ENCODE results near the gene ATP2C2. TPM values are rescaled to one million over a fixed set of nuclear protein-coding genes. Genes with fewer than 3 reads are reported as not detected.

The ATP2C2 gene
- total RNA-seq, 4 donors from 2014 or later: 51.7 to 133 (median 57.7) TPM

DNA sequence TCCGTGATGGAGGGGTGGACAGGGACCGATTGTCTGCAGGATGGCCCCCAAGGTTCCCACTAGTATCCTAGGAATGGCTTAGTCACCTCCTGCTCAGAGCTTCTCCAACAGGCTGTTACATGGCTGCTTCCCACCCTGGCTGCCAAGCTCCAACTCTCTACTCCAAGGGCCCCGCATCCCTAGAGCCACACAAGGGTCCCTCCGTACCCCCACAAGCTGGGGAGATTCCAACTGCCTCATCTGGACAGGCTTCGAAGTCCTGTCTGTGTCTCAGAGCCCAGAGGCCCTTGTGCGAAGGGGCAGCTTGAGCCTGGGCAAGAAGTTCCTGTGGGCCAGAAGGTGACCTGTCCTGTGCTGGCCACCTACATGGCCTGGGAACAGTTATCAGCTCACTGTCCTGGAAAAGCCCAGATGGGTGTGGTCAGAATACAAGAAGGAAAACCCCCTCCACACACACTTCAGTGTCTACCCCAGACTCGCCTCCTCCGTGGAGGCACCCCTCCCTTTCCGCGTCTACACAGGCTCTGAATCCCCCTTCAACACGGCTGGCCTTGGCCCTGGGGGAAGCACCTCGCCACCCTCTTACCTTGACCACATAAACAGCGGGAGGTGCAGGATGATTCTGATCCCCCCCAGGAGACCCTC lies 135.5 kb downstream of the ATP2C2 start:
- intact Hi-C loops (cut with DNase I; ENCODE audit: low total_unique reads): no loop called here
- DNase-seq (ENCODE audit: low spot score in 2 of 2): no peak
- TF ChIP-seq POLR2A (IDR thresholded peaks at IDR 0.05): no peak
- TF ChIP-seq, protein P1, sequence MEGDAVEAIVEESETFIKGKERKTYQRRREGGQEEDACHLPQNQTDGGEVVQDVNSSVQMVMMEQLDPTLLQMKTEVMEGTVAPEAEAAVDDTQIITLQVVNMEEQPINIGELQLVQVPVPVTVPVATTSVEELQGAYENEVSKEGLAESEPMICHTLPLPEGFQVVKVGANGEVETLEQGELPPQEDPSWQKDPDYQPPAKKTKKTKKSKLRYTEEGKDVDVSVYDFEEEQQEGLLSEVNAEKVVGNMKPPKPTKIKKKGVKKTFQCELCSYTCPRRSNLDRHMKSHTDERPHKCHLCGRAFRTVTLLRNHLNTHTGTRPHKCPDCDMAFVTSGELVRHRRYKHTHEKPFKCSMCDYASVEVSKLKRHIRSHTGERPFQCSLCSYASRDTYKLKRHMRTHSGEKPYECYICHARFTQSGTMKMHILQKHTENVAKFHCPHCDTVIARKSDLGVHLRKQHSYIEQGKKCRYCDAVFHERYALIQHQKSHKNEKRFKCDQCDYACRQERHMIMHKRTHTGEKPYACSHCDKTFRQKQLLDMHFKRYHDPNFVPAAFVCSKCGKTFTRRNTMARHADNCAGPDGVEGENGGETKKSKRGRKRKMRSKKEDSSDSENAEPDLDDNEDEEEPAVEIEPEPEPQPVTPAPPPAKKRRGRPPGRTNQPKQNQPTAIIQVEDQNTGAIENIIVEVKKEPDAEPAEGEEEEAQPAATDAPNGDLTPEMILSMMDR (IDR thresholded peaks at IDR 0.05): no peak
- 32 to 36% methylated on average over 12 to 13 of the region's 13 CpGs for WGBS, 2 donors
- H3K4me3 ChIP-seq (ENCODE audit: low read depth, poor library complexity, severe bottlenecking): peak overlapping the region; percentile 63

DNA sequence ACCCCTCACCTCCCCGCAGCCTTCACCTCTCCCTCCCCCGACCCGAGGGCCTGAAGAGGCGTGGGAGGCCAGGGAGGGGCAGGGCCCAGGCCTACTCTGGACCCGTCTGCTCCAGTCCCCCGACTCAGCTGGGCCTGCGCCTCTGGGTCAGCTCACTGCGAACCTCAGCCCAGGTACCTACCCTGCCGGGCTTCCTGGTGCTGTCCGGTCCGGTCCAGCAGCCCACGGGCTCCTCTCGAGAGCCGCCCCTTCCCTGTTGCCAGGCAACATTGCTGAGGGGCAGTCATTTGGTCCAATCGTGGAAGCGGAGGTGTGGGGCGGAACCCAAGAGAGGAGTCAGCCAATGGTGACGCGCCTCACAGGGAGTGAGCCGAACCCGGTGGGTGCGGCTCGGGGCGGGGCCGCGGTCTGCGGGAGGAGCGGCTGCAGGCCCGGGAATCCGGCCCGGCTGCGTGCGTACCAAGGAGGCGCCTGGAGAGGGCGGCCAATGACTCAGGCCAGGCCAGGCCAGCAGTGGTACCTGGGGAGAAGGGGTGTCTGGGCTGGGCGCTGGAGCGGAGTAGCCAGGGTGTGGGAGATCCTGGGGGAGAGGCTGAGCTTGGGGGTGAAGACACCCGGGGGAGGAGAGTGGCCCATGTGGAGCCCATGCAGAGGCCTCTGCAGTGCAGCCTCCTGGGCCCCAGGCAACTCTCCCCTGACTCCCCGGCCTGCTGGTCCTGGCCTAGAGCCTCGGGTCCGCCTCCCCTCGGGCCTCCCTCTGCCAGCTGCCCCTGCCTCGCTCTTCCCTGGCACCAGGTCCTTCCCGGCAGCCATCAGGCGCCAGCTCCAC lies 136.3 kb downstream of the ATP2C2 start, which contains the start of gene MEAK7:
TSS of gene MEAK7 (minus strand) at position 240 of the 829 bp plus-strand sequence. CDS start 6,573 bp downstream, outside the sequence.
- peak within 1 kb of the TSS; percentile 63 for H3K4me3 ChIP-seq (ENCODE audit: low read depth, poor library complexity, severe bottlenecking)
- peak; percentile 99 to 100 for DNase-seq (ENCODE audit: low spot score in 2 of 2)
- 0 to 2% methylated on average over 33 to 38 of the region's 45 CpGs for WGBS, 2 donors
- TF ChIP-seq, protein P1 (IDR thresholded peaks at IDR 0.05): no peak
- TF ChIP-seq POLR2A (IDR thresholded peaks at IDR 0.05): no peak
- intact Hi-C loops (cut with DNase I; ENCODE audit: low total_unique reads): no loop called here

DNA sequence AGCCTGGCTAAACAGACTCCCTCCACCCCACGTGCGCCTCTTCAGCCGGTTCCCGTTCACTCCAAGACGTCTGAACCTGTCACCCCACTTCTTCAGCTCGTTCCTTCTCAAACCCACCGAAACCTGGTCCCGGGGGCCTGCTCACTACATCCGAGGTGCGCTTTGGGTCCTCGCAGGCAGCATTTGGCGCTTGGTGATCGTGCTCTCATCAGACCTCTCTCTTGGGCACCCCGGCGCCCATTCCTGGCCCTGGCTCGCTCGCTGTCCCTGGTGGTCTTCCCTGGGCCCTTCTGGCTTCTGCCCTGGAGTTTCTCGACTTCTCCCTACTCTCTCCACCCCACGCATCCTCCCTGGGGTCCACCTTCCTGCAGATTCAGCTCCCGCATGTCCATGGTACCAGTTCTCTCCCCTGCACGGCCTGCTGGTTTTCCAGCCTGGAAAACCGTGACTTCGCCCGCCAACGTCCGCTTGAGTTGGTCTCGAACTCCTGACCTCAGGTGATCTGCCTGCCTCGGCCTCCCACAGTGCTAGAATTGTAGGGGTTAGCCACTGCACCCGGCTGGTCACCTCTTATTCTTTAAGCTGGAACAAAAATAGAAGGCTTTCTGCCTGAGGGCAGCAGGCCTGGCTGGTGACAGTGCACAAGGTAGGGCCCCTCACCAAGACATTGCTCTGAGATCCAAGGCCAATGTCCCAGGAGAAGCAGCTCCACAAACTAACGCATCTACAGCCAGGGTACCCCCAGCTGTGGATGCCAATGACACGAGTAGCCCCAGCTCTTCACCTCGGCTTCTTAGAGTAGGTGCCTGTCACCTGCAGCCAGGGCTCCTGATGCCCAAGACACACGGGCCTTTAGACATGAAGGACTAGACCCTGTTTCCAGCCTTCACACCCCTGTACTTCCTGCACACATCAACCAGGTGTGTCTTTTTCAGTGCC lies 137.2 kb downstream of the ATP2C2 start:
- WGBS, 2 donors: 68% methylated on average over 33 of the region's 33 CpGs
- intact Hi-C loops (cut with DNase I; ENCODE audit: low total_unique reads): no loop called here
- no peak for TF ChIP-seq POLR2A (IDR thresholded peaks at IDR 0.05)
- TF ChIP-seq, protein P1 (IDR thresholded peaks at IDR 0.05): no peak
- H3K4me3 ChIP-seq (ENCODE audit: low read depth, poor library complexity, severe bottlenecking): peak overlapping the region; percentile 10
- DNase-seq (ENCODE audit: low spot score in 2 of 2): peak in 1 of 2 donors; percentile 83

DNA sequence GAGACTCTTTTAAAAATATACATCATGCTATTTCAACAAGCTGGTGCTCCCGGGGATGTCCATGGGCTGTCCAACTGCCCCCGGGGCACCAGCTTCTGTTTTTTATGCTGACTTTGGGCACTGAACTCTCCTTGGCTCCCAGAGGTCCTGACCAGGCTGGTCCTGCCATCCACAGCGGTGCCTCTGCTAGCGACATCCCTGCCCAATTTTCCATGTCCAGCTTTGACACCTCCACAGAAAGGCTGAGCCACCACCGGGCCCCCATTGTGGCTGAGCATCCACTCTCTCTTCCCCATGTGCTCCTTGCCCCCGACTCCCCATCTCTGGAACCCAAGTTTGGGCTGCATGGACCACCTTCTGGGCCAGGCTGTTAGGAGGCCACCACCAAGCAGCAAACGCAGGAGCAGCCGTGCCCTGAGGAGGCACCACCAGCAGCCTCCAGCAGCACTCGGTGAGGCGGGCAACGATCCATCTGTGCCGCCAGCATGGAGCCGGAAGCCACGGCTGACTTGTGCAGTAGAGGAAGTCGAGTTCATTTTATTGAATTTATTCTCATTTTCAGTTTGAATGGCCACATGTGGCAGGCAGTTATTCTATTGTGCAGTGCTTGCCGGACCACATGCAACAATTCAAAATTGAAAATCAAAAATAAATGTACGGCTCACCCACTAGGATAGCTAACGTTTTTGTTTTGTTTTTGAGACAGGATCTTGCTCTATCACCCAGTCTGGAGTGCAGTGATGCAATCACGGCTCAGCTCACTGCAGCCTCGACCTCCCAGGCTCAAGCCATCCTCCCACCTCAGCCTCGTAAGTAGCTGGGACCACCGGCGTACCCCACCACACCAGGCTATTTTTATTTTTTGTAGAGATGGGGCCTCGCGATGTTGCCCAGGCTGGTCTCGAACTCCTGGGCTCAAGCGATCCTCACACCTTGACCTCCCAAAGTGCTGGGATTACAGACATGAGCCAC lies 139.0 kb downstream of the ATP2C2 start:
- DNase-seq (ENCODE audit: low spot score in 2 of 2): peak in 1 of 2 donors; percentile 82
- no peak overlapping the region for H3K4me3 ChIP-seq (ENCODE audit: low read depth, poor library complexity, severe bottlenecking)
- TF ChIP-seq POLR2A (IDR thresholded peaks at IDR 0.05): no peak
- TF ChIP-seq, protein P1 (IDR thresholded peaks at IDR 0.05): no peak
- 70 to 75% methylated on average over 27 of the region's 27 CpGs for WGBS, 2 donors
- intact Hi-C loops (cut with DNase I; ENCODE audit: low total_unique reads): no loop called here
